Measurements from ENCODE around the gene UBXN6.

DNA sequence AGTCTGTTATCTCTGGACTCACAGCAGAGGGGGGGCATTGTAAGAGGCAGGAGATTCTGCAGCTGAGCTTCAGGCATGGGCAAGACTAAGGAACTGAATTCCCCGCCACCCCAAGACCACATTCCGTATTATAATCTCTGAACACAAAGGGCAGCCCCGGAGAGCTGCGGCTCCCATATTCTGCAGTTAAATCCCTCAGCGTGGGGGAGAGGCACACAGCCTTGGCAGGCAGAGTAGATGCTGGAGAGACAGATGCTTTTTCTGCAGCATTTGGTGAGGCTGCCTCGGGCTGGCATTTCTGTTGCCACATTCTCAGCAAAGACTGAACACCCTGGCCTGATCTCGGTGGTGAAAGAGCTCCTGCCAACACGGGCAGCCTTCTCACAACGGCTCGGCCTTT is 42.2 kb downstream of the UBXN6 start:
- TF ChIP-seq CTCF (IDR thresholded peaks at IDR 0.05) (no peak), POLR2A (IDR thresholded peaks at IDR 0.05) (no peak), POLR2AphosphoS5 (IDR thresholded peaks at IDR 0.05) (no peak)

Measured in prostate gland (tissue), 2 donors.